HepG2 (cell line): ENCODE measurements around the gene POLQ.

ENCODE experiments used
- FOXA3 ChIP-seq: IDR thresholded peaks from 2 replicates; pipeline ENCODE4 v1.6.1; 2016; ENCODE audit warnings: missing genetic modification reagents, missing compliant biosample characterization
- GABPB1 ChIP-seq: IDR thresholded peaks from 2 replicates; pipeline ENCODE4 v1.6.1; 2016; ENCODE audit warnings: mild to moderate bottlenecking, missing genetic modification reagents, moderate library complexity, missing compliant biosample characterization
- ZFX ChIP-seq: sonication (generic); formaldehyde crosslinking; IDR thresholded peaks from 2 replicates; pipeline ENCODE4 v1.4.0; 2020; ENCODE audit warnings: mild to moderate bottlenecking, low read depth, missing genetic modification reagents, moderate library complexity
- TF ChIP-seq, protein P1 (sequence below): sonication (generic); formaldehyde crosslinking; IDR thresholded peaks from 2 replicates; pipeline ENCODE4 v1.5.0; 2020; ENCODE audit warnings: mild to moderate bottlenecking, missing genetic modification reagents, moderate library complexity

- no peak for TF ChIP-seq FOXA3 (CRISPR knock-in tag)
- TF ChIP-seq ZFX (CRISPR knock-in tag), result no peak
- TF ChIP-seq GABPB1 (CRISPR knock-in tag), result no peak
- TF ChIP-seq, protein P1, sequence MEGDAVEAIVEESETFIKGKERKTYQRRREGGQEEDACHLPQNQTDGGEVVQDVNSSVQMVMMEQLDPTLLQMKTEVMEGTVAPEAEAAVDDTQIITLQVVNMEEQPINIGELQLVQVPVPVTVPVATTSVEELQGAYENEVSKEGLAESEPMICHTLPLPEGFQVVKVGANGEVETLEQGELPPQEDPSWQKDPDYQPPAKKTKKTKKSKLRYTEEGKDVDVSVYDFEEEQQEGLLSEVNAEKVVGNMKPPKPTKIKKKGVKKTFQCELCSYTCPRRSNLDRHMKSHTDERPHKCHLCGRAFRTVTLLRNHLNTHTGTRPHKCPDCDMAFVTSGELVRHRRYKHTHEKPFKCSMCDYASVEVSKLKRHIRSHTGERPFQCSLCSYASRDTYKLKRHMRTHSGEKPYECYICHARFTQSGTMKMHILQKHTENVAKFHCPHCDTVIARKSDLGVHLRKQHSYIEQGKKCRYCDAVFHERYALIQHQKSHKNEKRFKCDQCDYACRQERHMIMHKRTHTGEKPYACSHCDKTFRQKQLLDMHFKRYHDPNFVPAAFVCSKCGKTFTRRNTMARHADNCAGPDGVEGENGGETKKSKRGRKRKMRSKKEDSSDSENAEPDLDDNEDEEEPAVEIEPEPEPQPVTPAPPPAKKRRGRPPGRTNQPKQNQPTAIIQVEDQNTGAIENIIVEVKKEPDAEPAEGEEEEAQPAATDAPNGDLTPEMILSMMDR, result no peak
Measured at GRCh38 chr3:121515862-121516261, 29.9 kb downstream of the POLQ start.
